ENCODE measurements around the gene IMMT. TPM values are rescaled to one million over a fixed set of nuclear protein-coding genes. Genes with fewer than 3 reads are reported as not detected.
"Not testable (repeated sequence)": the region's sequence is repeated elsewhere in the genome, so short reads cannot be mapped to it uniquely, and the experiment has no call there.

IMMT gene
- 86.3 and 94.1 TPM in 2 replicates for total RNA-seq (2014; rRNA removed; shearing (Covaris generic))
- 89.6 and 107 TPM in 2 replicates for polyA plus RNA-seq (2015; cell fraction: cytosol; rRNA removed)
- 191 and 195 TPM in 2 replicates for polyA plus RNA-seq (2015; cell fraction: nucleus; rRNA removed)

- peak; percentile 97 for DNase-seq (ENCODE audit: low read depth)
These were observed at the start of gene IMMT for GRCh38 chr2:86195055-86195807. IMMT (minus strand) TSS chr2:86195462; CDS start chr2:86195382, 80 bp downstream.

DNA sequence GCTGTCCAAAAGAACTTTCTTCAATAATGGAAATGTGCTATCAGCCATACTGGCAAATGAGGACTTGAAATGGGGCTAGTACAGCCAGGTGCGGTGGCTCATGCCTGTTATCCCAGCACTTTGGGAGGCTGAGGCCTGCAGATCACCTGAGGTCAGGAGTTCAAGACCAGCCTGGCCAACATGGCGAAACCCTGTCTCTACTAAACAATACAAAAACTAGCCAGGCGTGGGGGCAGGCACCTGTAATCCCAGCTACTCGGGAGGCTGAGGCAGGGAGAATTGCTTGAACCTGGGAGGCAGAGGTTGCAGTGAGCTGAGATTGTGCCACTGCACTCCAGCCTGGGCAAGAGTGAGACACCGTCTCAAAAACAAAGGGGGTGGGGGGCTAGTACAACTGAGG is 49.5 kb upstream of the IMMT start:
- DNase-seq (ENCODE audit: low read depth) = not testable (repeated sequence)

DNA sequence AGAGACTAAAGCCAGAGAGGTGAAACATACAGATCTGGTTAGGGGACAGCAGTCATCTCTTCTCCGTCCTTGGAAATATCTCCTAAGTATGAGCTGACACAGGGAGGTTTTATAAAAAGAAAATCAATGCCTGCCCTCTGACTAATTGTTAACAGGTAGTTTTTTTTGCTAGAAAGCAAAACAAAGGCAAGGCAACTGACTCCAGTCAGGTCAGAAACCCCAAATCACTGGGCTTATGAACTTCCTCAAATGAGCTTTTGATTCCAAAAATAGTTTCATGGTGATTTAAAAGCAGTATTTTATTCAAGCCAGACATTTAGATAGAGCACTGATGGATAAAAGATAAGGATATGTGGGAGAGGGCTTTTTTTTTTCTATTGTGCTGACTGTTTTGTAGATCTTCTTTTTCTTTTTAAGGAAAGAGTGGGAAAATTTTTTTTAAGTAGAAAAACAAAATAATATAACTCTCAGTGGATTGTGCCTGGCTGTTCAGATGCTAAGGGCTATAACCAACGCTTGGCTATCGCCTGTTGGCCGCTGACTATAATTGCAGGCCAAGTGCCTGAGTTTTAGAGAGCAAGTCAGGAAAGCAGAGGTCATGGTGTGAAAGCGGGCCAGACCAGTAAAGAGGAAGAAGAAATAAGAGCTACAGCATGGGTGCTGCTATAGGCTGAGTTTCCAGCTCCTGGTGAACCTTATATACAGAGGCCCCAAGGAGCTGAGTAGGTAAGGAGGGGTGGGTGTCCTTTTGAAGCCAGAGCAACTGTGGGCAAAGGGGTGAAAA is 48.9 kb upstream of the IMMT start:
- no peak for DNase-seq (ENCODE audit: low read depth)

GRCh38 chr2:86243272-86243671 is 48.0 kb upstream of the IMMT start:
- no peak for DNase-seq (ENCODE audit: low read depth)

GRCh38 chr2:86241611-86242010 is 46.3 kb upstream of the IMMT start:
- DNase-seq (ENCODE audit: low read depth) = no peak

DNA sequence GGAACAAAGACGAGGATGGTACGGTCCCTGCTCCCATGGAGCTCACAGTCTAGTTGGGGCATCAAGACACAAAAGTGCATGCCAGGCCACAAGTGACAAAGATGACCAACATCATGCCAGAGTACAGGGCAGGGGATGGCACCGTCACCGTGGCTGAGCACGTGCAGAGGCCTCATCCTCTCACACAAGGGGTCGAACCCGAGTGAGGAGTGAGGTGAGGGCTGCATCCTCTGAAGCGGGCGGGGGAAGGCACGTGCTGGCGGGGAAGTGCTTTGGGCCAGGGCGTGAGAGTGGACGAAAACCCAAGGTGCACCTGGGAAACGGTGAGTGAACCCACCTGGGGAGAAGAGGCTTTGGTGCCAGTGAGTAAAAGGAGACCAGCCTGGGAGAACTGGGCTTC is 45.0 kb upstream of the IMMT start:
- no peak for DNase-seq (ENCODE audit: low read depth)

GRCh38 chr2:86239745-86240144 is 44.5 kb upstream of the IMMT start:
- no peak for DNase-seq (ENCODE audit: low read depth)

GRCh38 chr2:86239326-86239725 is 44.1 kb upstream of the IMMT start:
- DNase-seq (ENCODE audit: low read depth) = no peak

GRCh38 chr2:86238354-86238753 is 43.1 kb upstream of the IMMT start:
- no peak for DNase-seq (ENCODE audit: low read depth)

GRCh38 chr2:86237172-86237571 is 41.9 kb upstream of the IMMT start:
- DNase-seq (ENCODE audit: low read depth) = no peak

- DNase-seq (ENCODE audit: low read depth) = no peak
These were observed 40.1 kb upstream of the IMMT start for GRCh38 chr2:86235196-86235980.

- no peak for DNase-seq (ENCODE audit: low read depth)
These were observed 39.4 kb upstream of the IMMT start for GRCh38 chr2:86234563-86235131.

DNA sequence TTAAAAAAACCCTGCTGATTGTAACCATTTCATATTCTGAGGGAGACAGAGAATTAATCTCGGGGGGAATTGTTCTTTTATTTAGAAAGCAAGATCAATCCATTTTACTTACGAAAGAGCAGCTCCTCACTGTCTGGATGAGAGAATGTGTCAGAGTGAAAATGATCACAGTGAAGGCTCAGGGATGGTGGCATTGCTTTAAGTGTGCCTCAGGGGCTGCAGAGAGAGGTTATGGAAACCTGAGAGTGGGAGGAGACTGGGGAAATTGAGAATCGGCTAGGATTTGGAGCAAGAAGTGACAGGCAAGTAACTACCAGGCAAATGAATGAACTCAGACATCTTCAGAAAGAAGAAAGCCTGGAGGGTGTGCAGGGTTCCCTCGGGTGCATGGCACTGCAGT is 38.2 kb upstream of the IMMT start:
- no peak for DNase-seq (ENCODE audit: low read depth)

- no peak for DNase-seq (ENCODE audit: low read depth)
These were observed 37.6 kb upstream of the IMMT start for GRCh38 chr2:86232910-86233309.

- DNase-seq (ENCODE audit: low read depth) = no peak
These were observed 37.1 kb upstream of the IMMT start for GRCh38 chr2:86232373-86232784.

DNA sequence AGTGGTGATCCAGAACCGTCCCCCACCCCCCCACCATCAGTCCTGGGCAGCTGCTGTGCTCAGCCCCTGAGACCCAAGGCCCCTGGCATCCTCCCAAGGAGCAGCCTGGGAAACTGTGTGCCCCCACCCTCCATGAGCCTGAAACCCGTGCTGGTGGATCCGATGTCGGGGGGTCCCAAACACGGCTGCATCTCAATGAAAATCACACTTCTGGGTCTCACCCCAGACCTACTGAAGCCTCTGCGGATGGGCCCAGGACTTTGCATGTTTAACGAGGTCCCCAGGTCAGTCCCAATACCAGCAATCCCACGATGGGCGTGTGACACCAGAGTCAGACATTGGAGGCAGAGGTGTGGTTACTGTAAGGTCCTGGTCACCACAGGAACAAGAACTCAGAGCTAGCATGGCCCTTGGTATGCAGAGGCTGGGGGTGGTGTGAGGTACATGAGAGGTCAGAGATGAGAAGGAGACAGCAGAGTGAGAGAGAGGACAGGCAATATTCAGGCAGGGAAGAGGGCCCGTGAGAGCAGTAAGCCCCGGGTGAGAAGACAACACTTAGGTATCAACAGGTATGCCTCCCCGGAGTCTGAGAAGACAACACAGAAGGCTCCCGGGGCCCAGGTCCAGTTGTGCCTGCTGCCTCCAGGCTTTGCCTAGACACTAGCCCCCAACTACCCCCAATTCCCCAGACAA is 36.6 kb upstream of the IMMT start:
- no peak for DNase-seq (ENCODE audit: low read depth)

GRCh38 chr2:86230961-86231360 is 35.7 kb upstream of the IMMT start:
- no peak for DNase-seq (ENCODE audit: low read depth)

- DNase-seq (ENCODE audit: low read depth) = no peak
These were observed 34.0 kb upstream of the IMMT start for GRCh38 chr2:86229221-86229620.

GRCh38 chr2:86228574-86228973 is 33.3 kb upstream of the IMMT start:
- not testable (repeated sequence) for DNase-seq (ENCODE audit: low read depth)

DNA sequence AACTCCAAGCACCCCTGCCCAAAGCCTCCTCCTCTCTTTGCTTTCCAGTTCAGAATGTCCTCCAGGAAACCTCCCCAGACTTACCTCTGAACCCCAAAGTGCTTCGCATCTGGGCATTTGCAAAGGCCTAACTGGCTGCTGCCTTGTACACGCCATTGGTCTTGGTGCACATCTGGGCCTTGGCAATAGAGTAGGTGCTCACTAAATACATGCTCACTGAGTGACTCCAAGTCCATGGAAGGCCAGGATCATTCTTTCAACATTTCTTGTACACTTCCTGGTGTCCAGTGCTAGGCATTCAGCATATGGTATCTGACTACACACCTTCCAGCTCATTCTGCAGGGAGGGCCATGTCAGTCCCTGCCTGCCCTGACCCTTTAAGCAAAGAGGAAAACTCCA is 32.4 kb upstream of the IMMT start:
- DNase-seq (ENCODE audit: low read depth) = no peak

Measured in HT1080 (cell line).